ENCODE measurements around the gene ZNF493. TPM values are rescaled to one million over a fixed set of nuclear protein-coding genes. Genes with fewer than 3 reads are reported as not detected.

ZNF493 gene
- total RNA-seq, 1 experiment from 2014 or later: 26.4 TPM

DNA sequence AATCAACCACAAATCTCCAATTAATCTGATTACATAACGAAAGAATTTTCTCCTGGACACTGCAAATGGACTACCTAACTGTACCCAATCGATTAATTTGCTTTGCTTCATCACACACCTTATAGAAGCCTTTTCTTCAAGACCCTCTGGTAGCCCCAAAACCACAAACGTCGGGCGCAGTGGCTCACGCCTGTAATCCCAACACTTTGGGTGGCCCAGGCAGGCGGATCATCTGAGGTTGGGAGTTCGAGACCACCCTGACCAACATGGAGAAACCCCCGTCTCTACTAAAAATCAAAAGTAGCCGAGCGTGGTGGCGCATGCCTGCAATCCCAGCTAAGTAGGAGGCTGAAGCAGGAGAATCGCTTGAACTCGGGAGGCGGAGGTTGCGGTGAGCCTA, 65.6 kb downstream of the ZNF493 start:
- no peaks in the 10 kb centered on the region for H3K27me3 Mint-ChIP-seq (ENCODE audit: low read depth)
- no peaks in the 10 kb centered on the region for H4K20me1 ChIP-seq (ENCODE audit: control insufficient read depth, insufficient read depth, insufficient read length)
- H4K91ac ChIP-seq (ENCODE audit: insufficient read length, low read depth, low read length): no peak overlapping the region
- TF ChIP-seq, protein P1, sequence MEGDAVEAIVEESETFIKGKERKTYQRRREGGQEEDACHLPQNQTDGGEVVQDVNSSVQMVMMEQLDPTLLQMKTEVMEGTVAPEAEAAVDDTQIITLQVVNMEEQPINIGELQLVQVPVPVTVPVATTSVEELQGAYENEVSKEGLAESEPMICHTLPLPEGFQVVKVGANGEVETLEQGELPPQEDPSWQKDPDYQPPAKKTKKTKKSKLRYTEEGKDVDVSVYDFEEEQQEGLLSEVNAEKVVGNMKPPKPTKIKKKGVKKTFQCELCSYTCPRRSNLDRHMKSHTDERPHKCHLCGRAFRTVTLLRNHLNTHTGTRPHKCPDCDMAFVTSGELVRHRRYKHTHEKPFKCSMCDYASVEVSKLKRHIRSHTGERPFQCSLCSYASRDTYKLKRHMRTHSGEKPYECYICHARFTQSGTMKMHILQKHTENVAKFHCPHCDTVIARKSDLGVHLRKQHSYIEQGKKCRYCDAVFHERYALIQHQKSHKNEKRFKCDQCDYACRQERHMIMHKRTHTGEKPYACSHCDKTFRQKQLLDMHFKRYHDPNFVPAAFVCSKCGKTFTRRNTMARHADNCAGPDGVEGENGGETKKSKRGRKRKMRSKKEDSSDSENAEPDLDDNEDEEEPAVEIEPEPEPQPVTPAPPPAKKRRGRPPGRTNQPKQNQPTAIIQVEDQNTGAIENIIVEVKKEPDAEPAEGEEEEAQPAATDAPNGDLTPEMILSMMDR (conservative IDR thresholded peaks at IDR 0.05): no peak
- no peaks in the 10 kb centered on the region for H3K27me3 ChIP-seq (ENCODE audit: insufficient read depth, low read length)
- no peak for DNase-seq
- peaks cover 6% of the 10 kb centered on the region for H3K9me3 ChIP-seq (ENCODE audit: control insufficient read depth, low read depth, low read length)
- H3K56ac ChIP-seq (ENCODE audit: insufficient read length, low read depth, low read length): no peak overlapping the region
- H4K8ac ChIP-seq (replicated peaks; ENCODE audit: insufficient read length, low read depth, low read length): no peak overlapping the region
- no peak overlapping the region for H3K18ac ChIP-seq (ENCODE audit: insufficient read length, low read depth, low read length)
- peaks cover 32 to 42% (median 39%) of the 10 kb centered on the region in 3 experiments for H3K36me3 Mint-ChIP-seq (ENCODE audit: insufficient read depth in 1 of 3, low read depth in 3 of 3)
- H3K23me2 ChIP-seq (ENCODE audit: insufficient read length, low read depth, low read length, poor library complexity, severe bottlenecking): no peaks in the 10 kb centered on the region
- no peak overlapping the region for H3K23ac ChIP-seq (ENCODE audit: insufficient read length, low read depth, low read length)
- peak overlapping the region; percentile 21 for H3K4me2 ChIP-seq (ENCODE audit: insufficient read depth, insufficient read length, low read length)
- H2AFZ ChIP-seq (ENCODE audit: low read length): no peak overlapping the region
- no peak overlapping the region for H2BK20ac ChIP-seq (ENCODE audit: low read depth, low read length, poor library complexity, severe bottlenecking)
- no peak overlapping the region for H3K14ac ChIP-seq (ENCODE audit: insufficient read depth, low read length)
- no peak overlapping the region for H2BK5ac ChIP-seq (ENCODE audit: insufficient read length, low read length)
- H3T11ph ChIP-seq (ENCODE audit: low read length): no peak overlapping the region
- H2BK12ac ChIP-seq (ENCODE audit: insufficient read length, low read depth, low read length): no peak overlapping the region
- H3K9ac ChIP-seq (ENCODE audit: extremely low read depth, insufficient read length, low read length): peak overlapping the region; percentile 33
- no peak overlapping the region for H2BK15ac ChIP-seq (ENCODE audit: low read depth, low read length)
- H3K4me1 Mint-ChIP-seq: peaks cover 9 to 11% of the 10 kb centered on the region in 2 experiments
- H2AK5ac ChIP-seq (ENCODE audit: insufficient read length, low read length): no peak overlapping the region
- H3K79me1 ChIP-seq (ENCODE audit: insufficient read depth, low read depth, low read length, poor library complexity, severe bottlenecking): no peaks in the 10 kb centered on the region
- no peak overlapping the region for H3K27ac ChIP-seq (ENCODE audit: insufficient read length, low read depth, low read length)
- H3K79me2 ChIP-seq (ENCODE audit: insufficient read depth, low read length): peaks cover 4% of the 10 kb centered on the region; the same call in 1 of the 2 replicates
- H3K4ac ChIP-seq (ENCODE audit: low read depth, low read length): no peak overlapping the region
- no peaks in the 10 kb centered on the region for H3K4me1 ChIP-seq (ENCODE audit: insufficient read depth, low read length)
- H4K5ac ChIP-seq (ENCODE audit: insufficient read length, low read depth, low read length): no peak overlapping the region
- H3K27ac Mint-ChIP-seq: no peak overlapping the region
- H2BK120ac ChIP-seq (ENCODE audit: low read depth, low read length, poor library complexity, severe bottlenecking): no peak overlapping the region
- peaks cover 16 to 38% of the 10 kb centered on the region in 2 experiments for H3K9me3 Mint-ChIP-seq
- peak overlapping the region; percentile 99 to 100 for H3K4me3 Mint-ChIP-seq
- WGBS (ENCODE audit: extremely low coverage, insufficient read length, low lambda C conversion rate): no CpG with 5 or more reads among the region's 16 CpGs
